ENCODE measurements around the gene CDK4.

- TF ChIP-seq POLR2AphosphoS5 (IDR thresholded peaks at IDR 0.05; ENCODE audit: low read depth, low read length) (no peak), POLR2A (IDR thresholded peaks at IDR 0.05; ENCODE audit: low read depth, low read length) (no peak), POU2F2 (IDR thresholded peaks at IDR 0.05; ENCODE audit: low read depth, low read length) (no peak), TAF1 (IDR thresholded peaks at IDR 0.05; ENCODE audit: low read depth, low read length) (no peak)
Measured at GRCh38 chr12:57777911-57778310, 25.8 kb upstream of the CDK4 start.
